Ovary (tissue), 9 donors: Measurements from ENCODE around the gene DHRS11. TPM values are rescaled to one million over a fixed set of nuclear protein-coding genes. Genes with fewer than 3 reads are reported as not detected.

Experiments used
- DNase-seq, 5 donors: peaks; one replicate each; pipeline ENCODE4 v3.0.0-alpha.2; 2019 to 2020
- H3K27ac ChIP-seq, 2 donors: fragments of 200-600 bp; one replicate each; pipeline versions ENCODE4 v1.5.1 to v1.8.0; 2019 to 2022
- H3K27me3 ChIP-seq: fragments of 200-600 bp; one replicate; pipeline ENCODE4 v1.8.0; 2022
- H3K36me3 ChIP-seq: fragments of 200-600 bp; sonication (generic); one replicate; pipeline ENCODE4 v1.5.1; 2019
- H3K4me1 ChIP-seq: one replicate; pipeline ENCODE4 v1.8.1; 2013; ENCODE audit warnings: mild to moderate bottlenecking, moderate library complexity; ENCODE audit not compliant: insufficient read depth
- H3K4me3 ChIP-seq: fragments of 200-600 bp; sonication (generic); one replicate; pipeline ENCODE4 v1.5.1; 2017
- H3K9me3 ChIP-seq, 2 donors: fragments of 200-600 bp in 1 of 2; sonication (generic) in 1 of 2; one replicate each; pipeline versions ENCODE4 v1.5.1 to v1.8.1; 2013 to 2019; ENCODE audit warnings: mild to moderate bottlenecking in 1 of 2, moderate library complexity in 1 of 2
- CTCF ChIP-seq, 3 donors: fragments of 450-650 bp in 2 of 3; fragments of 200-600 bp in 1 of 3; IDR thresholded peaks; one replicate each; pipeline versions ENCODE4 v1.5.1 to v1.8.0; 2016 to 2022; ENCODE audit warnings: antibody characterized with exemption in 3 of 3, mild to moderate bottlenecking in 1 of 3
- EP300 ChIP-seq: sonication (generic); formaldehyde crosslinking; IDR thresholded peaks from one replicate; pipeline ENCODE4 v1.6.1; 2017; ENCODE audit warnings: antibody characterized with exemption
- POLR2A ChIP-seq: fragments of 450-650 bp; IDR thresholded peaks from one replicate; pipeline ENCODE4 v1.6.1; 2017; ENCODE audit warnings: antibody characterized with exemption, mild to moderate bottlenecking, moderate library complexity
- WGBS, 3 donors: extraction: QIAGEN DNeasy Blood & Tissue Kit in 1 of 3; methylation state at CpG; one replicate each; pipeline versions ENCODE4 v1.1.5 to v1.1.7; 2013 to 2017; 5-methylcytosine and 5-hydroxymethylcytosine counted together
- intact Hi-C, 4 donors: fragments of 100-400 bp; cut with DNase I; formaldehyde crosslinking; loops; one replicate each; pipeline versions ENCODE4 v1.11.0 to v1.15.1; 2022 to 2023
- polyA plus RNA-seq, 2 donors: library from polyadenylated mRNA; stranded (reverse); fragments of 200-250 nt in 1 of 2; fragments of 350-450 nt in 1 of 2; fragmentation: Illumina TruSeq in 1 of 2; extraction: RNeasy Lipid Tissue Mini Kit (QIAGEN cat#74804) in 1 of 2; gene quantifications; one replicate each; pipeline ENCODE4 v1.2.3, GENCODE V29; 2013 to 2014
- total RNA-seq, 7 donors: library from RNA; depleted of rRNA in 2 of 7; stranded (reverse); fragments of >200 nt in 2 of 7; fragmentation: NEBNext Ultra II Directional in 3 of 7; extraction: Animal tissue kit (Norgen Biotek cat#: 25700) in 3 of 7; gene quantifications; one replicate each; pipeline versions ENCODE4 v1.1.0 to v1.2.4, GENCODE V29; 2016 to 2023
- donor health status: DM: no; HTN: no; CAD: no; lungs with moderate emphysema.
- donor health status: DM: no; HTN: no; CAD: no.
- donor health status: Bipolar disorder and iron deficiency.
- donor health status: DM: yes; HTN: yes; CAD: no.
- donor health status: DM: no; HTN: no; CAD: no.
- donor health status: DM: yes; HTN: yes; CAD: no.

The DHRS11 gene
- total and polyA plus RNA-seq, 9 donors, result 3.0 to 10.2 (median 6.6) TPM

- TF ChIP-seq POLR2A, result no peak
- TF ChIP-seq EP300, result no peak
- TF ChIP-seq CTCF (IDR thresholded peaks at IDR 0.05), result no peak
- intact Hi-C loops, result loop anchor here in 1 of 4 donors (10.0 kb wide), 1 partner anchor 764 kb away; the partner anchor contains the start of gene C17orf78
- Histone ChIP-seq H3K36me3 (no peaks in the 10 kb centered on the region), H3K4me3 (no peak overlapping the region), H3K9me3 (no peaks in the 10 kb centered on the region), H3K27ac (no peak overlapping the region), H3K4me1 (peaks cover 5% of the 10 kb centered on the region), H3K27me3 (no peaks in the 10 kb centered on the region)
- no peak for DNase-seq
- 69 to 80% (median 69%) methylated on average over 6 of the region's 6 CpGs for WGBS, 3 donors
These were observed 18.8 kb downstream of the DHRS11 start for GRCh38 chr17:36610474-36610873.

DNA sequence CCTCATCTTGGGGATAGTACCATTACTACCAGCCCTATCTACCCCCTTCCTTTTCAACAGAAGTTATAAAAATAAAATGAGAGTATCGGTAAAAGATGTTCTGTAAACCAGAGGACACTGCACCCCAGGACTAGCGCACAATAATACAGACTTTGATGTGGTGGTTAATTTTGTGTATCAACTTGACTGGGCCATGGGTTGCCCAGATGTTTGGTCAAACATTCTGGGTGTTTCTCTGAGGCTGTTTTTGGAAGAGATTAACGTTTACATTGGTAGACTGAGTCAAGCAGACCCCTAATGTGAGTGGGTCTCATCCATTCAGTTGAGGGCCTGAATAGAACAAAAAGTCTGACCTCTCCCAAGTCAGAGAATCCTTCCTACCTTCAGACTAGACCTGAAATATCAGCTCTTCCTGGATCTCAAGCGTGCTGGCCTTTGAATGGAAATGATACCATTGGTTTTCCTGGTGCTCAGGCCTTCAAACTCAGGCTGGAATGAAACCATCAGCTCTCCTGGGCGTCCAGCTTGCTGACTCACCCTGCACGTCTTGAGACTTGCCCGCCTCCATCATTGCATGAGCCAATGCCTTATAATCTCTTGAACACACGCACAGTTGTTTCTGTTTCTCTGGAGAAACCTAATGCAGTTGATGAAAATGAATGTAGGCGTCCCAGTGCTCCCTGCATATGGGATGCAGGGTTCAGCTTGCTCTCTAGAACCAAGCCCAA lies 19.8 kb downstream of the DHRS11 start:
- Histone ChIP-seq H3K4me3 (no peak overlapping the region), H3K27me3 (no peaks in the 10 kb centered on the region), H3K27ac (no peak overlapping the region), H3K9me3 (no peaks in the 10 kb centered on the region), H3K36me3 (no peaks in the 10 kb centered on the region), H3K4me1 (peaks cover 5% of the 10 kb centered on the region)
- TF ChIP-seq EP300 (no peak), CTCF (IDR thresholded peaks at IDR 0.05) (no peak), POLR2A (no peak)
- intact Hi-C loops, result loop anchor here in 1 of 4 donors (10.0 kb wide), 1 partner anchor 763 kb away; the partner anchor contains the start of gene C17orf78
- 73 to 75% (median 74%) methylated on average over 9 of the region's 9 CpGs for WGBS, 3 donors
- no peak for DNase-seq

DNA sequence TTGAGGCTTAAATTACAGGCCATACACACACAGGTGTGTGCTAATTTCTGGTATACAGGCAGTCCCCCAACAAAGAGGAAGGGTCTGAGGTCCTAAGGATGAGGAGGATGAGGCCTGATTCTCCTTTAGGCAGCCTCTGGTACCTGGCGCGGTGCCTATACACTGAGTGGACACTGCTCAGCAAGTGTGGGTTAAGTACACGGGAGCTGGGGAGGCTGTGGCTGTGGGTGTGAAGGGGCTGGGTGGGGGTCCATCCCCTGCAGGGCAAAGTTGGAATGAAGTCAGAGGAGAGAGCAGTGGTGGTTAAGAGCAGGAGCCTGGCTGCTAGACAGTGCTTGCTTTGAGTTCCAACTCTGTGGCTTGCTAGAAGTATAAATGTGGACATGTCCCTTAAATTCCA lies 20.6 kb downstream of the DHRS11 start:
- TF ChIP-seq CTCF (IDR thresholded peaks at IDR 0.05) (no peak), EP300 (no peak), POLR2A (no peak)
- no peak overlapping the region for H3K4me3 ChIP-seq
- intact Hi-C loops, result loop anchor here in 1 of 4 donors (10.0 kb wide), 1 partner anchor 762 kb away; the partner anchor contains the start of gene C17orf78
- 69 to 73% (median 71%) methylated on average over 3 of the region's 3 CpGs for WGBS, 3 donors
- peaks cover 5% of the 10 kb centered on the region for H3K4me1 ChIP-seq
- H3K9me3 ChIP-seq, result no peaks in the 10 kb centered on the region
- no peaks in the 10 kb centered on the region for H3K27me3 ChIP-seq
- DNase-seq, result no peak
- H3K27ac ChIP-seq, result no peak overlapping the region
- no peaks in the 10 kb centered on the region for H3K36me3 ChIP-seq

GRCh38 chr17:36613155-36613554 lies 21.5 kb downstream of the DHRS11 start:
- no peak overlapping the region for H3K27ac ChIP-seq
- no peak for TF ChIP-seq EP300
- TF ChIP-seq CTCF (IDR thresholded peaks at IDR 0.05), result no peak
- no peak for TF ChIP-seq POLR2A
- no peak for DNase-seq
- intact Hi-C loops, result loop anchor here in 1 of 4 donors (10.0 kb wide), 1 partner anchor 762 kb away; the partner anchor contains the start of gene C17orf78
- peaks cover 5% of the 10 kb centered on the region for H3K4me1 ChIP-seq
- H3K9me3 ChIP-seq, result no peaks in the 10 kb centered on the region
- H3K36me3 ChIP-seq, result no peaks in the 10 kb centered on the region
- no peak overlapping the region for H3K4me3 ChIP-seq
- WGBS, 3 donors, result 48 to 49% (median 48%) methylated on average over 4 of the region's 4 CpGs
- no peaks in the 10 kb centered on the region for H3K27me3 ChIP-seq
